CD14-positive monocyte (primary cell): ENCODE measurements around the gene DPYD. TPM values are rescaled to one million over a fixed set of nuclear protein-coding genes. Genes with fewer than 3 reads are reported as not detected.

Experiments used
- DNase-seq, 3 donors: peaks; one replicate each; pipeline ENCODE4 v3.0.0-alpha.2; 2011 to 2022
- H2AFZ ChIP-seq: 2 replicates; pipeline ENCODE4 v1.6.0; 2012; ENCODE audit warnings: mild to moderate bottlenecking, low read depth, low read length, inconsistent platforms; ENCODE audit not compliant: insufficient read depth, poor library complexity, severe bottlenecking
- H3K27ac ChIP-seq, 2 donors: 1 replicate in 1 of 2; 2 replicates in 1 of 2; pipeline ENCODE4 v1.5.1; 2012 to 2013; ENCODE audit warnings: low read length in 2 of 2, control low read depth in 1 of 2, inconsistent platforms in 1 of 2, low read depth in 1 of 2, mild to moderate bottlenecking in 1 of 2
- H3K27me3 ChIP-seq, 2 donors: one replicate each; pipeline versions ENCODE4 v1.6.0 to v1.6.1; 2011 to 2013; ENCODE audit warnings: low read length in 2 of 2; ENCODE audit not compliant: control insufficient read depth in 2 of 2, insufficient read depth in 2 of 2
- H3K36me3 ChIP-seq, 2 donors: replicated peaks in 1 of 2; 1 replicate in 1 of 2; 2 replicates in 1 of 2; pipeline versions ENCODE4 v1.5.1 to v1.6.1; 2012 to 2013; ENCODE audit warnings: low read length in 2 of 2, control low read depth in 1 of 2, inconsistent platforms in 1 of 2, mild to moderate bottlenecking in 1 of 2; ENCODE audit not compliant: insufficient read depth in 2 of 2, control insufficient read depth in 1 of 2
- H3K4me1 ChIP-seq, 2 donors: 1 replicate in 1 of 2; 2 replicates in 1 of 2; pipeline versions ENCODE4 v1.5.1 to v1.6.1; 2012 to 2013; ENCODE audit warnings: low read length in 2 of 2, control low read depth in 1 of 2, inconsistent platforms in 1 of 2, mild to moderate bottlenecking in 1 of 2, moderate library complexity in 1 of 2; ENCODE audit not compliant: insufficient read depth in 2 of 2, control insufficient read depth in 1 of 2
- H3K4me2 ChIP-seq: replicated peaks from 2 replicates; pipeline ENCODE3; 2012; ENCODE audit warnings: low read length, moderate library complexity, mild to moderate bottlenecking; ENCODE audit not compliant: poor library complexity, severe bottlenecking; ENCODE audit errors: extremely low read depth
- H3K4me3 ChIP-seq, 3 experiments: fragments of 200-600 bp in 1 of 3; sonication (generic) in 1 of 3; replicated peaks in 1 of 3; 1 replicate in 2 of 3; 2 replicates in 1 of 3; pipeline ENCODE4 v1.5.1; 2011 to 2013; ENCODE audit warnings: low read length in 3 of 3, mild to moderate bottlenecking in 3 of 3, control low read depth in 2 of 3, low read depth in 2 of 3, inconsistent platforms in 1 of 3, moderate library complexity in 1 of 3
- H3K79me2 ChIP-seq: 2 replicates; pipeline ENCODE4 v1.6.0; 2012; ENCODE audit warnings: mild to moderate bottlenecking, control low read depth, inconsistent platforms, low read length, moderate library complexity; ENCODE audit not compliant: insufficient read depth
- H3K9ac ChIP-seq: 2 replicates; pipeline ENCODE4 v1.6.0; 2017; ENCODE audit warnings: low read length, mild to moderate bottlenecking; ENCODE audit not compliant: insufficient read depth, poor library complexity, severe bottlenecking
- H3K9me3 ChIP-seq, 2 donors: replicated peaks in 1 of 2; 1 replicate in 1 of 2; 2 replicates in 1 of 2; pipeline versions ENCODE4 v1.5.1 to v1.6.1; 2012 to 2013; ENCODE audit warnings: low read length in 2 of 2, control low read depth in 1 of 2; ENCODE audit not compliant: control insufficient read depth in 1 of 2, insufficient read depth in 1 of 2
- H4K20me1 ChIP-seq: 2 replicates; pipeline ENCODE4 v1.6.0; 2012; ENCODE audit warnings: mild to moderate bottlenecking, low read length, control low read depth, moderate library complexity; ENCODE audit not compliant: insufficient read depth
- H3K27ac Mint-ChIP-seq, 7 donors: one replicate each; pipeline ENCODE4 v1.8.0; 2020; ENCODE audit warnings: mild to moderate bottlenecking in 7 of 7, mixed read lengths in 7 of 7, moderate library complexity in 6 of 7, inconsistent platforms in 2 of 7
- H3K27me3 Mint-ChIP-seq, 3 donors: one replicate each; pipeline ENCODE4 v1.8.0; 2021 to 2022; ENCODE audit warnings: low read depth in 3 of 3, mild to moderate bottlenecking in 3 of 3, mixed read lengths in 3 of 3, moderate library complexity in 3 of 3, inconsistent platforms in 1 of 3
- H3K36me3 Mint-ChIP-seq, 2 donors: one replicate each; pipeline ENCODE4 v1.8.0; 2020; ENCODE audit warnings: mixed read lengths in 2 of 2, inconsistent platforms in 1 of 2, mild to moderate bottlenecking in 1 of 2
- H3K4me1 Mint-ChIP-seq: one replicate; pipeline ENCODE4 v1.8.0; 2020; ENCODE audit warnings: mild to moderate bottlenecking, mixed read lengths
- H3K4me3 Mint-ChIP-seq, 2 donors: one replicate each; pipeline ENCODE4 v1.8.0; 2020; ENCODE audit warnings: mild to moderate bottlenecking in 2 of 2, mixed read lengths in 2 of 2, moderate library complexity in 1 of 2
- H3K9me3 Mint-ChIP-seq, 7 donors: one replicate each; pipeline ENCODE4 v1.8.0; 2020 to 2022; ENCODE audit warnings: mixed read lengths in 7 of 7, mild to moderate bottlenecking in 6 of 7, moderate library complexity in 6 of 7, inconsistent platforms in 2 of 7
- CTCF ChIP-seq: fragments of 200-600 bp; IDR thresholded peaks from one replicate; pipeline ENCODE4 v1.8.0; 2022; ENCODE audit warnings: antibody characterized with exemption, mild to moderate bottlenecking
- WGBS: methylation state at CpG from one replicate; pipeline ENCODE4 v1.1.5; 2013; ENCODE audit warnings: missing lambda C conversion rate; ENCODE audit not compliant: insufficient coverage; 5-methylcytosine and 5-hydroxymethylcytosine counted together
- intact Hi-C, 2 donors: fragments of 100-400 bp; cut with micrococcal nuclease; formaldehyde crosslinking; loops; one replicate each; pipeline versions ENCODE4 v1.15.0 to v1.15.1; 2023
- polyA plus RNA-seq, 3 donors: library from polyadenylated mRNA; depleted of rRNA in 1 of 3; unstranded in 2 of 3; stranded (reverse) in 1 of 3; fragments of 300-500 nt in 2 of 3; fragments of >200 nt in 1 of 3; fragmentation: Illumina TruSeq in 2 of 3; gene quantifications; 1 replicate in 2 of 3; 2 replicates in 1 of 3; pipeline ENCODE4 v1.2.3, GENCODE V29; 2012 to 2021

DPYD gene
- polyA plus RNA-seq, 3 donors: 87.6 to 171 (median 144) TPM

- H3K9me3 ChIP-seq: no peaks in the 10 kb centered on the region
- no peak overlapping the region for H3K27ac Mint-ChIP-seq
- no peaks in the 10 kb centered on the region for H3K79me2 ChIP-seq
- intact Hi-C loops: no loop called here
- no peak for TF ChIP-seq CTCF
- no peak overlapping the region for H3K4me2 ChIP-seq
- H2AFZ ChIP-seq: no peak overlapping the region
- H3K9ac ChIP-seq: no peak overlapping the region
- H3K27ac ChIP-seq: no peak overlapping the region
- H3K27me3 ChIP-seq: no peaks in the 10 kb centered on the region
- no peaks in the 10 kb centered on the region for H3K4me1 ChIP-seq
- H3K4me3 ChIP-seq: no peak overlapping the region
- no peaks in the 10 kb centered on the region for H3K27me3 Mint-ChIP-seq
- H3K9me3 Mint-ChIP-seq: peaks cover 0 to 9% (median 5%) of the 10 kb centered on the region in 7 donors
- peaks cover 3% of the 10 kb centered on the region for H4K20me1 ChIP-seq
- H3K4me3 Mint-ChIP-seq: no peak overlapping the region
- no peaks in the 10 kb centered on the region for H3K4me1 Mint-ChIP-seq
- H3K36me3 ChIP-seq: peaks cover 23 to 62% of the 10 kb centered on the region in 2 donors
- no peak for DNase-seq
- H3K36me3 Mint-ChIP-seq: peaks cover 55 to 80% of the 10 kb centered on the region in 2 donors
These were observed 556.7 kb downstream of the DPYD start for GRCh38 chr1:97364086-97364485.

DNA sequence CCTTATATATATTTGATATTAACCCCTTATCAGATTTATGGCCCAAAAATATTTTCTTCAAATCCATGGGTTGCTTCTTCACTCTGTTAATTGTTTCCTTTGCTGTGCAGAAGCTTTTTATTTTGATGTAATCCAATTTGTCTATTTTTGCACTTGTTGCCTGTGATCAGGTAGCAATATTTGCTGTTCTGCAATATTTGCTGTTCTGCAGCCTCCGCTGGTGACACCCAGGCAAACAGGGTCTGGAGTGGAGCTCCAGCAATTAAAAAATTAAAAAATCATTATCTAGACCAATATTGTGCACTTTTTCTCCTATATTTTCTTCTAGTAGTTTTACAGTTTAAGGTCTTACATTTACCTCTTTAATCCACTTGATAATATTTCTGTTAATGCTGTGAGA, 564.5 kb downstream of the DPYD start:
- H3K36me3 Mint-ChIP-seq: peaks cover 56 to 68% of the 10 kb centered on the region in 2 donors

More for the DNA sequence above, 564.5 kb downstream of the DPYD start:
- Histone ChIP-seq H3K4me2 (no peak overlapping the region), H3K27ac (no peak overlapping the region), H3K9ac (no peak overlapping the region), H4K20me1 (peaks cover 14% of the 10 kb centered on the region), H3K4me3 (no peak overlapping the region), H3K9me3 (peaks cover 0 to 5% of the 10 kb centered on the region in 2 donors), H3K36me3 (peaks cover 30 to 48% of the 10 kb centered on the region in 2 donors), H2AFZ (no peak overlapping the region), H3K4me1 (no peaks in the 10 kb centered on the region), H3K27me3 (no peaks in the 10 kb centered on the region), H3K79me2 (no peaks in the 10 kb centered on the region)
- TF ChIP-seq CTCF: no peak
- Mint-ChIP-seq H3K27me3 (no peaks in the 10 kb centered on the region), H3K4me3 (no peak overlapping the region), H3K9me3 (peaks cover 2 to 9% (median 7%) of the 10 kb centered on the region in 7 donors), H3K4me1 (no peaks in the 10 kb centered on the region), H3K27ac (no peak overlapping the region)
- DNase-seq: no peak
- intact Hi-C loops: no loop called here
- no CpG with 5 or more reads among the region's 1 CpG for WGBS
